Uterus (tissue), 2 donors: ENCODE measurements around the gene ZBTB40.

Experiments used
- POLR2A ChIP-seq, 2 donors: fragments of 450-650 bp; IDR thresholded peaks; one replicate each; pipeline ENCODE4 v1.6.1; 2016; ENCODE audit warnings: antibody characterized with exemption in 2 of 2, mild to moderate bottlenecking in 1 of 2, moderate library complexity in 1 of 2
- TF ChIP-seq, protein P1 (sequence below), 4 experiments: fragments of 200-600 bp in 2 of 4; fragments of 450-650 bp in 2 of 4; sonication (generic) in 2 of 4; IDR thresholded peaks; one replicate each; pipeline ENCODE4 v1.5.1; 2016 to 2019; ENCODE audit warnings: antibody characterized with exemption in 4 of 4, mild to moderate bottlenecking in 2 of 4, moderate library complexity in 1 of 4

DNA sequence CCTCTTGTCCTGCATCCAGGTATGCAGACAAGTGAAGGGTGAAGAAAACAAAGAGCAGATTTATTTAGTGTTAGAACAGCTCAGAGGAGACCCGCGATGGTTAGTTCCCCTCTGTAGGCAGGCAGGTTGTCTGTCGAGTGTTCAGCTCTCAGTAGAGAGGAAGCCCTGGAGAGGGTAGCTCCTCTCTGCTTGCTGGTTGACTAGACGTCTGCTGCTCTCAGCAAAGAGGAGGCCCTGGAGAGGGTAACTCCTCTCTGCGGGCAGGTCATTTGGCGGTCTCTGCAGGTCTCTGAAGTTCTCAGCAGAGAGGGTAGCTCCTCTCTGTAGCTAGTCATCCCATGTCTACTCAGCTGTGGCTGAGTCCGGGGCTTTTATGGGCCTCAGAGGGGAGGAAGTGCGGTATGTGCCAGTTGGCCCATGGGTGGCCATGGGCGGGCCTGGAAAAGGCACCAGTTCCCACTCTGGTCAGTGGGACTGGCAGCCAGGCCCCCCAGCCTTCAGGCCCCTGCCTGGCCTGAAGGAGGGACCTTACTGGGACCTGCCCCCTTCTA lies 13.4 kb downstream of the ZBTB40 start:
- TF ChIP-seq, protein P1, sequence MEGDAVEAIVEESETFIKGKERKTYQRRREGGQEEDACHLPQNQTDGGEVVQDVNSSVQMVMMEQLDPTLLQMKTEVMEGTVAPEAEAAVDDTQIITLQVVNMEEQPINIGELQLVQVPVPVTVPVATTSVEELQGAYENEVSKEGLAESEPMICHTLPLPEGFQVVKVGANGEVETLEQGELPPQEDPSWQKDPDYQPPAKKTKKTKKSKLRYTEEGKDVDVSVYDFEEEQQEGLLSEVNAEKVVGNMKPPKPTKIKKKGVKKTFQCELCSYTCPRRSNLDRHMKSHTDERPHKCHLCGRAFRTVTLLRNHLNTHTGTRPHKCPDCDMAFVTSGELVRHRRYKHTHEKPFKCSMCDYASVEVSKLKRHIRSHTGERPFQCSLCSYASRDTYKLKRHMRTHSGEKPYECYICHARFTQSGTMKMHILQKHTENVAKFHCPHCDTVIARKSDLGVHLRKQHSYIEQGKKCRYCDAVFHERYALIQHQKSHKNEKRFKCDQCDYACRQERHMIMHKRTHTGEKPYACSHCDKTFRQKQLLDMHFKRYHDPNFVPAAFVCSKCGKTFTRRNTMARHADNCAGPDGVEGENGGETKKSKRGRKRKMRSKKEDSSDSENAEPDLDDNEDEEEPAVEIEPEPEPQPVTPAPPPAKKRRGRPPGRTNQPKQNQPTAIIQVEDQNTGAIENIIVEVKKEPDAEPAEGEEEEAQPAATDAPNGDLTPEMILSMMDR (IDR thresholded peaks at IDR 0.05), result no peak
- TF ChIP-seq POLR2A (IDR thresholded peaks at IDR 0.05), result no peak
